CD4-positive, CD25-positive, alpha-beta regulatory T cell (primary cell): Measurements from ENCODE around the gene MYO1F. TPM values are rescaled to one million over a fixed set of nuclear protein-coding genes. Genes with fewer than 3 reads are reported as not detected.
A peak's percentile ranks its signal among the peaks of the same experiment; 100 is the strongest.

Experiments
- ATAC-seq, 2 donors: fragments of 150-1000 bp; cut with Tn5 transposase; one replicate each; pipeline ENCODE4 v1.10.0; 2021; ENCODE audit warnings: low read depth in 2 of 2, moderate number of reproducible peaks in 2 of 2, moderate library complexity in 1 of 2
- DNase-seq, 3 donors: peaks; one replicate each; pipeline versions ENCODE4 v3.0.0 to v3.0.0-alpha.2; 2012 to 2022; ENCODE audit warnings: mixed read lengths in 1 of 3
- H3K27ac ChIP-seq: one replicate; pipeline ENCODE4 v1.7.0; 2013; ENCODE audit warnings: mild to moderate bottlenecking, low read length; ENCODE audit not compliant: insufficient read depth, poor library complexity, severe bottlenecking
- H3K27me3 ChIP-seq: one replicate; pipeline ENCODE4 v1.7.0; 2013; ENCODE audit warnings: low read length; ENCODE audit not compliant: control insufficient read depth, insufficient read depth
- H3K36me3 ChIP-seq: one replicate; pipeline ENCODE4 v1.7.0; 2013; ENCODE audit warnings: mild to moderate bottlenecking, low read length, moderate library complexity; ENCODE audit not compliant: control insufficient read depth, insufficient read depth
- H3K4me1 ChIP-seq: 2 replicates; pipeline ENCODE4 v1.7.0; 2013; ENCODE audit warnings: mild to moderate bottlenecking, low read length; ENCODE audit not compliant: insufficient read depth, control insufficient read depth, poor library complexity, severe bottlenecking
- H3K4me3 ChIP-seq: one replicate; pipeline ENCODE4 v1.7.0; 2013; ENCODE audit warnings: low read depth, mild to moderate bottlenecking, low read length, moderate library complexity
- H3K9me3 ChIP-seq, 2 experiments: 1 replicate in 1 of 2; 2 replicates in 1 of 2; pipeline ENCODE4 v1.7.0; 2013; ENCODE audit warnings: low read length in 2 of 2, mild to moderate bottlenecking in 1 of 2, moderate library complexity in 1 of 2; ENCODE audit not compliant: control insufficient read depth in 2 of 2
- H3K27ac Mint-ChIP-seq, 3 donors: one replicate each; pipeline ENCODE4 v1.8.0; 2020 to 2022; ENCODE audit warnings: mild to moderate bottlenecking in 3 of 3, mixed read lengths in 3 of 3, moderate library complexity in 2 of 3
- H3K27me3 Mint-ChIP-seq: one replicate; pipeline ENCODE4 v1.8.0; 2022; ENCODE audit warnings: mild to moderate bottlenecking, mixed read lengths
- H3K36me3 Mint-ChIP-seq: one replicate; pipeline ENCODE4 v1.8.0; 2020; ENCODE audit warnings: mixed read lengths
- H3K4me1 Mint-ChIP-seq, 4 donors: one replicate each; pipeline ENCODE4 v1.8.0; 2020 to 2022; ENCODE audit warnings: mixed read lengths in 4 of 4, mild to moderate bottlenecking in 1 of 4
- H3K4me3 Mint-ChIP-seq, 4 donors: one replicate each; pipeline ENCODE4 v1.8.0; 2020 to 2022; ENCODE audit warnings: mild to moderate bottlenecking in 4 of 4, mixed read lengths in 4 of 4, moderate library complexity in 3 of 4
- H3K9me3 Mint-ChIP-seq, 7 donors: one replicate each; pipeline ENCODE4 v1.8.0; 2020 to 2022; ENCODE audit warnings: mixed read lengths in 7 of 7, mild to moderate bottlenecking in 3 of 7, moderate library complexity in 2 of 7
- polyA plus RNA-seq, 4 donors: library from polyadenylated mRNA; unstranded; fragments of 300-500 nt; fragmentation: Illumina TruSeq; gene quantifications; one replicate each; pipeline ENCODE4 v1.2.3, GENCODE V29; 2021
- total RNA-seq: library from RNA; stranded (reverse); gene quantifications from one replicate; pipeline ENCODE4 v1.2.3, GENCODE V29; 2022

Gene MYO1F
- total and polyA plus RNA-seq, 5 donors from 2014 or later: 45.3 to 289 (median 74.0) TPM

- Mint-ChIP-seq H3K9me3 (peaks cover 0 to 1% (median 0%) of the 10 kb centered on the region in 7 donors), H3K4me3 (no peak overlapping the region), H3K36me3 (no peaks in the 10 kb centered on the region), H3K27ac (no peak overlapping the region), H3K4me1 (peaks cover 0 to 18% (median 7%) of the 10 kb centered on the region in 4 donors), H3K27me3 (no peaks in the 10 kb centered on the region)
- no peak overlapping the region for H3K27ac ChIP-seq
- H3K9me3 ChIP-seq: no peaks in the 10 kb centered on the region
- ATAC-seq: no peak
- no peaks in the 10 kb centered on the region for H3K36me3 ChIP-seq
- H3K4me1 ChIP-seq: peaks cover 2% of the 10 kb centered on the region
- no peak for DNase-seq
- no peak overlapping the region for H3K4me3 ChIP-seq
- H3K27me3 ChIP-seq: no peaks in the 10 kb centered on the region
Observed at GRCh38 chr19:8499048-8499833, 78.0 kb downstream of the MYO1F start.

- peaks cover 0 to 23% (median 7%) of the 10 kb centered on the region in 4 donors for H3K4me1 Mint-ChIP-seq
- H3K4me3 Mint-ChIP-seq: no peak overlapping the region
- Histone ChIP-seq H3K4me1 (peaks cover 6% of the 10 kb centered on the region), H3K27ac (no peak overlapping the region), H3K4me3 (no peak overlapping the region), H3K36me3 (no peaks in the 10 kb centered on the region), H3K9me3 (no peaks in the 10 kb centered on the region), H3K27me3 (no peaks in the 10 kb centered on the region)
- no peak overlapping the region for H3K27ac Mint-ChIP-seq
- peaks cover 0 to under 1% (median 0%) of the 10 kb centered on the region in 7 donors for H3K9me3 Mint-ChIP-seq
- no peaks in the 10 kb centered on the region for H3K27me3 Mint-ChIP-seq
- DNase-seq: no peak
- ATAC-seq: no peak
- H3K36me3 Mint-ChIP-seq: no peaks in the 10 kb centered on the region
Observed at GRCh38 chr19:8498295-8498694, 78.9 kb downstream of the MYO1F start.

GRCh38 chr19:8494158-8494557 is 83.1 kb downstream of the MYO1F start:
- Mint-ChIP-seq H3K9me3 (peaks cover 0 to 1% (median 0%) of the 10 kb centered on the region in 7 donors), H3K4me3 (no peak overlapping the region), H3K27me3 (no peaks in the 10 kb centered on the region), H3K36me3 (no peaks in the 10 kb centered on the region), H3K4me1 (peaks cover 0 to 24% (median 3%) of the 10 kb centered on the region in 4 donors), H3K27ac (peak overlapping the region; percentile 36 to 68 (median 60))
- no peaks in the 10 kb centered on the region for H3K27me3 ChIP-seq
- H3K36me3 ChIP-seq: no peaks in the 10 kb centered on the region
- no peak for ATAC-seq
- no peaks in the 10 kb centered on the region for H3K9me3 ChIP-seq
- no peak for DNase-seq
- H3K4me1 ChIP-seq: peaks cover 6% of the 10 kb centered on the region
- H3K27ac ChIP-seq: no peak overlapping the region
- no peak overlapping the region for H3K4me3 ChIP-seq

- DNase-seq (no peak), ATAC-seq (no peak)
- no peak overlapping the region for H3K27ac ChIP-seq
- Mint-ChIP-seq H3K4me3 (no peak overlapping the region), H3K27me3 (no peaks in the 10 kb centered on the region), H3K4me1 (peaks cover 0 to 45% (median 16%) of the 10 kb centered on the region in 4 donors), H3K27ac (peak overlapping the region in 2 of 3 donors; percentile 26 to 73), H3K36me3 (peaks cover 19% of the 10 kb centered on the region), H3K9me3 (peaks cover 0 to 1% (median 0%) of the 10 kb centered on the region in 7 donors)
- H3K36me3 ChIP-seq: peaks cover 22% of the 10 kb centered on the region
- H3K27me3 ChIP-seq: no peaks in the 10 kb centered on the region
- H3K4me3 ChIP-seq: no peak overlapping the region
- H3K9me3 ChIP-seq: no peaks in the 10 kb centered on the region
- peaks cover 22% of the 10 kb centered on the region for H3K4me1 ChIP-seq
Observed at GRCh38 chr19:8491574-8491973, 85.7 kb downstream of the MYO1F start.

GRCh38 chr19:8490873-8491272 is 86.4 kb downstream of the MYO1F start:
- DNase-seq: no peak
- peaks cover 22% of the 10 kb centered on the region for H3K36me3 Mint-ChIP-seq
- H3K27ac Mint-ChIP-seq: peak overlapping the region in 1 of 3 donors; percentile 26
- H3K4me3 ChIP-seq: no peak overlapping the region
- H3K4me1 Mint-ChIP-seq: peaks cover 0 to 49% (median 18%) of the 10 kb centered on the region in 4 donors
- no peak overlapping the region for H3K4me3 Mint-ChIP-seq
- peaks cover 24% of the 10 kb centered on the region for H3K4me1 ChIP-seq
- no peaks in the 10 kb centered on the region for H3K9me3 ChIP-seq
- no peaks in the 10 kb centered on the region for H3K27me3 ChIP-seq
- H3K36me3 ChIP-seq: peaks cover 29% of the 10 kb centered on the region
- H3K27ac ChIP-seq: no peak overlapping the region
- no peak for ATAC-seq
- H3K27me3 Mint-ChIP-seq: no peaks in the 10 kb centered on the region
- peaks cover 0 to 1% (median 0%) of the 10 kb centered on the region in 7 donors for H3K9me3 Mint-ChIP-seq

- Histone ChIP-seq H3K4me1 (peaks cover 24% of the 10 kb centered on the region), H3K9me3 (no peaks in the 10 kb centered on the region), H3K27ac (no peak overlapping the region), H3K4me3 (no peak overlapping the region), H3K36me3 (peaks cover 34% of the 10 kb centered on the region), H3K27me3 (no peaks in the 10 kb centered on the region)
- H3K36me3 Mint-ChIP-seq: peaks cover 22% of the 10 kb centered on the region
- H3K9me3 Mint-ChIP-seq: peaks cover 0 to 1% (median 0%) of the 10 kb centered on the region in 7 donors
- no peak overlapping the region for H3K4me3 Mint-ChIP-seq
- no peak for ATAC-seq
- no peaks in the 10 kb centered on the region for H3K27me3 Mint-ChIP-seq
- no peak overlapping the region for H3K27ac Mint-ChIP-seq
- no peak for DNase-seq
- H3K4me1 Mint-ChIP-seq: peaks cover 0 to 45% (median 17%) of the 10 kb centered on the region in 4 donors
Observed at GRCh38 chr19:8490395-8490760, 86.9 kb downstream of the MYO1F start.

GRCh38 chr19:8489561-8490394 is 87.5 kb downstream of the MYO1F start:
- no peak overlapping the region for H3K27ac ChIP-seq
- Mint-ChIP-seq H3K4me3 (no peak overlapping the region), H3K9me3 (peaks cover 0 to 1% (median 0%) of the 10 kb centered on the region in 7 donors), H3K36me3 (peaks cover 28% of the 10 kb centered on the region), H3K4me1 (peaks cover 0 to 42% (median 15%) of the 10 kb centered on the region in 4 donors), H3K27ac (no peak overlapping the region), H3K27me3 (no peaks in the 10 kb centered on the region)
- no peaks in the 10 kb centered on the region for H3K27me3 ChIP-seq
- peaks cover 24% of the 10 kb centered on the region for H3K4me1 ChIP-seq
- ATAC-seq (no peak), DNase-seq (no peak)
- peaks cover 40% of the 10 kb centered on the region for H3K36me3 ChIP-seq
- H3K4me3 ChIP-seq: no peak overlapping the region
- no peaks in the 10 kb centered on the region for H3K9me3 ChIP-seq
